PC-3 (cell line): ENCODE data around the gene COL15A1.

Experiments used
- CTCF ChIP-seq: fragments of 300-600 bp; sonication (generic); conservative IDR thresholded peaks from 2 replicates; pipeline ENCODE4 v1.5.1; 2017; ENCODE audit warnings: antibody characterized with exemption, low read depth, mild to moderate bottlenecking, low read length
- EZH2 ChIP-seq: fragments of 300-600 bp; sonication (generic); IDR thresholded peaks from one replicate; pipeline ENCODE4 v1.6.1; 2017; ENCODE audit warnings: antibody characterized with exemption, mild to moderate bottlenecking, low read length; ENCODE audit not compliant: unreplicated experiment
- EZH2phosphoT487 ChIP-seq: fragments of 300-600 bp; sonication (generic); IDR thresholded peaks from 2 replicates; pipeline ENCODE4 v1.6.1; 2018; ENCODE audit warnings: mild to moderate bottlenecking, antibody characterized with exemption, low read length, borderline replicate concordance

- TF ChIP-seq EZH2 (no peak), CTCF (no peak), EZH2phosphoT487 (no peak)
These were observed 111.7 kb downstream of the COL15A1 start for GRCh38 chr9:99055384-99055783.
